Rectal smooth muscle tissue (tissue), 1 donor: ENCODE results near the gene NCOA7.
"Not testable (repeated sequence)": the region's sequence is repeated elsewhere in the genome, so short reads cannot be mapped to it uniquely, and the experiment has no call there.

ENCODE experiments used
- H3K27ac ChIP-seq: one replicate; pipeline ENCODE4 v1.7.0; 2013; ENCODE audit warnings: low read depth, low read length, inconsistent platforms
- H3K27me3 ChIP-seq: one replicate; pipeline ENCODE4 v1.7.0; 2013; ENCODE audit warnings: low read length; ENCODE audit not compliant: control insufficient read depth, insufficient read depth
- H3K36me3 ChIP-seq: one replicate; pipeline ENCODE4 v1.7.0; 2013; ENCODE audit warnings: low read length; ENCODE audit not compliant: control insufficient read depth, insufficient read depth
- H3K4me1 ChIP-seq: one replicate; pipeline ENCODE4 v1.7.0; 2013; ENCODE audit warnings: low read length; ENCODE audit not compliant: control insufficient read depth, insufficient read depth
- H3K4me3 ChIP-seq: one replicate; pipeline ENCODE4 v1.7.0; 2013; ENCODE audit warnings: low read length
- H3K9ac ChIP-seq: one replicate; pipeline ENCODE4 v1.7.0; 2013; ENCODE audit warnings: low read length

The NCOA7 gene

GRCh38 chr6:125798734-125799508, 8.2 kb downstream of the NCOA7 start:
- Histone ChIP-seq H3K9ac (no peak overlapping the region), H3K27ac (no peak overlapping the region), H3K36me3 (no peaks in the 10 kb centered on the region)

GRCh38 chr6:125802383-125802782, 11.6 kb downstream of the NCOA7 start:
- no peaks in the 10 kb centered on the region for H3K27me3 ChIP-seq
- H3K4me1 ChIP-seq = no peaks in the 10 kb centered on the region
- H3K36me3 ChIP-seq = no peaks in the 10 kb centered on the region
- no peak overlapping the region for H3K9ac ChIP-seq
- no peak overlapping the region for H3K4me3 ChIP-seq
- no peak overlapping the region for H3K27ac ChIP-seq

More at GRCh38 chr6:125798734-125799508, 8.2 kb downstream of the NCOA7 start:
- H3K4me1 ChIP-seq = no peaks in the 10 kb centered on the region
- no peaks in the 10 kb centered on the region for H3K27me3 ChIP-seq
- no peak overlapping the region for H3K4me3 ChIP-seq

- H3K9ac ChIP-seq = no peak overlapping the region
- H3K36me3 ChIP-seq = no peaks in the 10 kb centered on the region
- H3K4me1 ChIP-seq = no peaks in the 10 kb centered on the region
- no peak overlapping the region for H3K4me3 ChIP-seq
- no peak overlapping the region for H3K27ac ChIP-seq
- no peaks in the 10 kb centered on the region for H3K27me3 ChIP-seq
Measured at GRCh38 chr6:125802943-125803377, 12.2 kb downstream of the NCOA7 start.

DNA sequence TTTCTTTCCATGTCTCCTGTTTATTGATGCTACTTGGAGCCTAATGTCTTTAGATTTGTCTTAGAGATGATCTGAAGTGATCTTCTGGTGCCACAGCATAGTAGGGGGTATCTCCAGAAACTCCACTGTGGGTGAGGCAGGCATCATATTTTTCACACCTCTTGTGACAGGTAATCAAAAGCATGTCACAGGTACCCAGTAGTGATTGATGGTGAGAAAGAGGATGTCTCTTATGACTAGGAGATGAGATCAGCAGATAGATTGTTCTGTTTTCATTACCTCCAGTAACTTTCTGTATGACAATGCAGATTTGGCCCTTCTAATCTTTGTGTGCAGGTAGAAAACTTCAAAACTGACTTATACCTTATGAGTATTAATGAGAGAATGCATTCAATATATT, 13.5 kb downstream of the NCOA7 start:
- no peak overlapping the region for H3K9ac ChIP-seq
- H3K27me3 ChIP-seq = no peaks in the 10 kb centered on the region
- no peak overlapping the region for H3K27ac ChIP-seq
- no peaks in the 10 kb centered on the region for H3K36me3 ChIP-seq
- no peaks in the 10 kb centered on the region for H3K4me1 ChIP-seq
- no peak overlapping the region for H3K4me3 ChIP-seq

- H3K36me3 ChIP-seq, H3K4me3 ChIP-seq, H3K9ac ChIP-seq, H3K4me1 ChIP-seq, H3K27ac ChIP-seq, H3K27me3 ChIP-seq: not testable (repeated sequence)
Measured at GRCh38 chr6:125804866-125805425, 14.2 kb downstream of the NCOA7 start.

- H3K4me1 ChIP-seq = no peaks in the 10 kb centered on the region
- H3K4me3 ChIP-seq = no peak overlapping the region
- no peak overlapping the region for H3K27ac ChIP-seq
- no peak overlapping the region for H3K9ac ChIP-seq
- H3K27me3 ChIP-seq = no peaks in the 10 kb centered on the region
- H3K36me3 ChIP-seq = no peaks in the 10 kb centered on the region
Measured at GRCh38 chr6:125806813-125807212, 16.1 kb downstream of the NCOA7 start.

DNA sequence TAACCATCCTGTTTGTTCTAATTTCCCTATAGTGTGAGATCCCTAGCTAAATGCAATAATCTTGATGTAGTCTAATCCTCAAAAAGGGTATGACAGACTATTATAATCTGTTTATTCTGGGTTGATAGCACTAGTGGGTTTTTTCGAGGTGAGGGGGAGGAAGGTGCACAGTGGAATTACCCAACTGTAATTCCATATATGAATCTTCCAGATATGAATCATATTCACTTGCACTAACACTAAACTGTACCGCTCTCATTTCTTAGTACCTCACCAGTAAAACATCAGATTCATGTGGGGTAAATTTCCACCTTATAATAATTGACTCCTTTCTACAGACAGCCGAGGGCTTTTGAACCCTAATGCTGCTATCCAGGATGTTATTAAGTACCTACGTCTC, 16.5 kb downstream of the NCOA7 start:
- Histone ChIP-seq H3K9ac (no peak overlapping the region), H3K4me3 (no peak overlapping the region), H3K27me3 (no peaks in the 10 kb centered on the region), H3K27ac (no peak overlapping the region), H3K36me3 (no peaks in the 10 kb centered on the region), H3K4me1 (no peaks in the 10 kb centered on the region)

DNA sequence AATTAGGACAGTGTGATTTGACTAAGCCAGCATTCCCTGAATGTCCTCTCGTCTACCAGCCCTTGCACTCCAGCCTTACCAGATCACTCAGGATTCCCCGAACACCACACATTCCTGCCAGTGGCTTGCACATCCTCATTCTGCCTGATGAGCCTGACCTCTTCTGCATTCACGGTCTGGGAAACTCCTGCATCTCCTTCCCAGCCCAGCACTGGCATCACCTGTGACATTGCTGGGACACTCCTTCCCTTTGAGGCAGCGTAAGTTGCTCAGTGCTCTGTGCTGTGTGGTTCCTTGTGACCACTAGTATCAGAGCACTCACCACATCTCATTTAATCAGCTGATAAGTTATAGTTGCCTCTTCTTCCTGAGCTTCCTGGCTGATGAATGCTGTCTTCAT, 17.3 kb downstream of the NCOA7 start:
- Histone ChIP-seq H3K9ac (no peak overlapping the region), H3K36me3 (no peaks in the 10 kb centered on the region), H3K27me3 (no peaks in the 10 kb centered on the region), H3K27ac (no peak overlapping the region), H3K4me3 (no peak overlapping the region), H3K4me1 (peaks cover 4% of the 10 kb centered on the region)

DNA sequence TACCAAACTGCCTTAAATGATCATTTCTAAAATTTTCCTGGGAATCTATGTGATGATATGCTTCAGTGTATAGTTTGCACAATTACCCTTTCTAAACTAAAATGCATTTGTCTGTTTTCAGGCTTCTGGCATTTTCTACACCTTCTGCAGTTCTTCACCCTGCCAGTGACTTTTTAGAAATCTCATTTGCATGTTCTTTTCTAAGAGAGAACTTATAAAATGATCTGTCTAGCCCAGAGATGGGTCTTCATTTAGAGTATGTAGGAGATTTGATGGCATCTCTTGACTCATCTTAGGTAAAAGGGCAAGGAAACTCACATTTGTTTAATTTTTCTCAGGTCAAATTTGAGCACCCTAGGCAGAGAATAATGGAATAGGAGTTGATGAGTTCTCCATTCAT, 17.8 kb downstream of the NCOA7 start:
- Histone ChIP-seq H3K9ac (no peak overlapping the region), H3K4me3 (no peak overlapping the region), H3K27me3 (no peaks in the 10 kb centered on the region), H3K4me1 (peaks cover 4% of the 10 kb centered on the region), H3K36me3 (no peaks in the 10 kb centered on the region), H3K27ac (no peak overlapping the region)

DNA sequence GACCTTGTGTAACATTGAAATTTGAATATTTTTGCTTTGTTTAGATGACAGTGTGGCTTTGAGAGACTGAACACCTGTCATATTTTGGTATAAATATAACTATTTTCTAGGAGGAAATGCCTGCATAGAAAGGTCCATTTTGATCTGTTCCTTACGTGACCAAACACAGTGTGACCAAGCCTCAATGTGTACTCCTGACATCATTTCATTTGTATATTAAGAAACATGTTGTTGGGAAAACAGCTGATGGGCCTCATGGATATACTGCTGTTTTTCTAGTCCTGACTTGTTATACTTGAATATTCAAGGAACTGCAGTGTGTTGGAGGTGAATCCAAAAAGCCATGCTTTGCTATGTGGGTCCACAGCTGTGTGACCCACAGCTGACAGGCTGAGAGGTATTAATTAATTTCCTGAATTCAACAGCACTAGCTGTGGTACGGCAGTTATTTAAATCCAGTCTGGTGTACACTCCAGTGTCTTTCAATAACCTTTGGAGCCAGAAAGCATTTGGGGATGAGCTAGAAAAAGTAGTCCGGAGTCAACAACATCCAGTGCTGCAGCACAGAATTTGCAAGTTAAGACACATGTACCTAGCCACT, 18.9 kb downstream of the NCOA7 start:
- no peak overlapping the region for H3K4me3 ChIP-seq
- H3K9ac ChIP-seq = no peak overlapping the region
- H3K27me3 ChIP-seq = no peaks in the 10 kb centered on the region
- H3K27ac ChIP-seq = no peak overlapping the region
- peaks cover 4% of the 10 kb centered on the region for H3K4me1 ChIP-seq
- H3K36me3 ChIP-seq = no peaks in the 10 kb centered on the region

DNA sequence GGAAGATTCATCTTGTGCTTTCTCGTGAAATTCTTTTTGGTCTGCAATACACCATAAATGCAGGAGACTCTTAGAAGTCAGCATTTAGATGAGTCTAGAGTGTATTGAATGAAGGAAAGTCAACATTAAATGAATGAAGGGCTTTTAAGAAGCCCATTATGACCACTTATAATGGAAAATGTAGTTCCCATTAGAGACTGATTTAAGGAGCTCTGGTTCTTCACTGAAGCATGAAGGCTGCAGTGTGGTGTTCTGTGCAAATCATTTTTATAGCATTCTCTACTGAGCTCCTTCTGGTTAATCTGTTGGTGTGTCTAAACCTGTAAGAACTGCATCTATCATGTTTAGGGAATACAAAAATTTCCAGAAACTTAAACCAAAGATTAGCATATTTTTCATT, 19.7 kb downstream of the NCOA7 start:
- Histone ChIP-seq H3K27ac (no peak overlapping the region), H3K9ac (no peak overlapping the region), H3K4me3 (no peak overlapping the region), H3K36me3 (no peaks in the 10 kb centered on the region), H3K4me1 (peaks cover 4% of the 10 kb centered on the region), H3K27me3 (no peaks in the 10 kb centered on the region)

- no peak overlapping the region for H3K27ac ChIP-seq
- no peak overlapping the region for H3K9ac ChIP-seq
- H3K4me1 ChIP-seq = peaks cover 4% of the 10 kb centered on the region
Measured at GRCh38 chr6:125811259-125811658, 20.5 kb downstream of the NCOA7 start.

More at GRCh38 chr6:125811259-125811658, 20.5 kb downstream of the NCOA7 start:
- Histone ChIP-seq H3K4me3 (no peak overlapping the region), H3K36me3 (no peaks in the 10 kb centered on the region), H3K27me3 (no peaks in the 10 kb centered on the region)
